OCI-LY3 (cell line): ENCODE data around the gene AQP12A.

ENCODE experiments used
- EZH2phosphoT487 ChIP-seq: fragments of 200-600 bp; shearing (Covaris generic); IDR thresholded peaks from 2 replicates; pipeline ENCODE4 v1.6.1; 2018; ENCODE audit warnings: antibody characterized with exemption, mixed run types, low read depth
- TF ChIP-seq, protein P1 (sequence below): fragments of 200-600, 300-600 bp; sonication (generic); IDR thresholded peaks from 2 replicates; pipeline ENCODE4 v1.5.1; 2014; ENCODE audit warnings: antibody characterized with exemption, low read length, low read depth

DNA sequence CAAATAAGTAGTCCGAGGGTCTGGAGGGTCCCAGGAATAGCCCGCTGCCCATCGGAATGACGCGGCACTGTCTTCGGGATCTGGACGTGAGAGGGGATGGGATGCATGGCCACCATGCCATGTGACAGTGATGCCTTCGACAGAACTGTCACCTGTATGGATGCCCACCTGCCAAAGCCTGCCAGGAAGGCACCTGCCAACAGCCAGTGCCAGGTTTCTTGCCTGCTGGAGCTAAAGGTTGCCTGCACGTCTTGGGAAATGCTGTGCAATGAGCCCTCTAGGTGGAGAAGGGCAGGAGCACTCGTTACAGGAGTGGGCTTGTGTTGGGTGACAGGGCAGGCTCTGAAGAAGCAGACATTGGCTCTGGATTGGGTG is 45.9 kb upstream of the AQP12A start:
- TF ChIP-seq, protein P1, sequence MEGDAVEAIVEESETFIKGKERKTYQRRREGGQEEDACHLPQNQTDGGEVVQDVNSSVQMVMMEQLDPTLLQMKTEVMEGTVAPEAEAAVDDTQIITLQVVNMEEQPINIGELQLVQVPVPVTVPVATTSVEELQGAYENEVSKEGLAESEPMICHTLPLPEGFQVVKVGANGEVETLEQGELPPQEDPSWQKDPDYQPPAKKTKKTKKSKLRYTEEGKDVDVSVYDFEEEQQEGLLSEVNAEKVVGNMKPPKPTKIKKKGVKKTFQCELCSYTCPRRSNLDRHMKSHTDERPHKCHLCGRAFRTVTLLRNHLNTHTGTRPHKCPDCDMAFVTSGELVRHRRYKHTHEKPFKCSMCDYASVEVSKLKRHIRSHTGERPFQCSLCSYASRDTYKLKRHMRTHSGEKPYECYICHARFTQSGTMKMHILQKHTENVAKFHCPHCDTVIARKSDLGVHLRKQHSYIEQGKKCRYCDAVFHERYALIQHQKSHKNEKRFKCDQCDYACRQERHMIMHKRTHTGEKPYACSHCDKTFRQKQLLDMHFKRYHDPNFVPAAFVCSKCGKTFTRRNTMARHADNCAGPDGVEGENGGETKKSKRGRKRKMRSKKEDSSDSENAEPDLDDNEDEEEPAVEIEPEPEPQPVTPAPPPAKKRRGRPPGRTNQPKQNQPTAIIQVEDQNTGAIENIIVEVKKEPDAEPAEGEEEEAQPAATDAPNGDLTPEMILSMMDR = no peak
- no peak for TF ChIP-seq EZH2phosphoT487
